ENCODE data around the gene ADAM22.

DNA sequence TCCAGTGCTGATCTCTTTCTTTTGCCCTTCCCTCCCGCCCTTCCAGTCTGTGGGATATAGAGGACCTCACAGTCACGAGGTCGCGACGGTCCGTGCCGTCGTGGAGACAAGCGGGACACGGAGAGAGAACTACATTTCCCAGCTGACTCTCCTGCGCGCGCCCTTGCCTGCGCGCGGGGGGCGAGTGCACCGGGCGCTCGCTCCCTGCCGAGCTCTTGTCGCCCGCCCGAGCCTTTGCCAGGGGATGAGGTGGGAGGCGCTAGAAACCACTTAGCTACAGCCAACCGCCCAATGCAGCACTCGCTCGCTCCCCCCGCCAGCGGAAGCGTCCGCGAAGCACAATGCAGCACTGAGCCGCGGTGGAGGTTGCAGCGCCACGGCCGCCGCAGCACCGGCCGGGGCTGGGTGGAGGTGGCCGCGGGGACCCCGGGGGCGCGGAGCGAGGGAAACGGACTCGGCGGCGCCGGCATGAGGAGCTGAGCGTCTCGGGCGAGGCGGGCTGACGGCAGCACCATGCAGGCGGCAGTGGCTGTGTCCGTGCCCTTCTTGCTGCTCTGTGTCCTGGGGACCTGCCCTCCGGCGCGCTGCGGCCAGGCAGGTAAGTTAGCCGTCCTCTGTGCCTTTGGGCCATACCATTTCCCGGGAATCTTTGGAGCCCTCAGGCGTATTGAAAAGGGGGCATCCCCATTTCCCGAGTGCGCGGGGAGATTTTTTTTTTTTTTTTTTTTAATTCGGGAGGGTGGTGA is at the start of gene ADAM22:
- TF ChIP-seq POLR2AphosphoS5 (IDR thresholded peaks at IDR 0.05; ENCODE audit: low read depth, low read length) (0 out of 2 replicates have a peak, but pooled peaks have one; percentile 31), SIN3A (IDR thresholded peaks at IDR 0.05; ENCODE audit: borderline replicate concordance, insufficient read depth, low read length) (no peak), TAF1 (IDR thresholded peaks at IDR 0.05; ENCODE audit: borderline replicate concordance, insufficient read depth, low read length) (no peak), FOXP2 (optimal IDR thresholded peaks at IDR 0.05; ENCODE audit: borderline replicate concordance, extremely low read depth, extremely low read length, insufficient read depth) (peak; percentile 30)

All from PFSK-1 (cell line).